ENCODE measurements around the gene HEATR1.
"Not testable (repeated sequence)": the region's sequence is repeated elsewhere in the genome, so short reads cannot be mapped to it uniquely, and the experiment has no call there.

Gene HEATR1

DNA sequence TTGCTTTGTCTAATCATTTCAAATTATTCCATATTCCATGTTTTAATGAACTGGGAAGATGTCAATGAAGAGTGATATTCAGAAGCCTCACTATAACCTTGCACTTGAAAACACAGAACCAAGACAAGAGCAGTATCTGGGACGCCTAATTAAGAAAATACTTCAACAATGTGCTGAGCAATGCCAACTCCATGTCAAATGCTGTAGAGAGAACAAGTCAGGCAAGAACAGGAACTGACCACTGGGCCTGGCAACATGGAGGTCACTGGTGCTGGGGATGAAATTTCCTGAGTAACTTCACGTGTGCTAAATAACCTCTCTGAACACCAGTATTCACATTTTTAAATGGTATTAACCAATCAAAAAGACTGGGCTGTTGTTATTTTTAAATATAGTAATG is 22.8 kb downstream of the HEATR1 start:
- Histone ChIP-seq H3K4me1 (ENCODE audit: control insufficient read depth in 1 of 2, insufficient read depth in 2 of 2, low read length in 2 of 2) (no peaks in the 10 kb centered on the region), H3K27ac (ENCODE audit: low read length) (no peak overlapping the region), H3K36me3 (ENCODE audit: control insufficient read depth in 1 of 2, insufficient read depth in 2 of 2, low read length in 2 of 2) (peaks cover 48 to 73% of the 10 kb centered on the region in 2 donors), H3K9me3 (ENCODE audit: control insufficient read depth in 1 of 2, low read length in 2 of 2) (no peaks in the 10 kb centered on the region), H3K27me3 (ENCODE audit: low read depth, low read length) (no peaks in the 10 kb centered on the region), H3K4me3 (ENCODE audit: low read depth in 1 of 2, low read length in 2 of 2) (no peak overlapping the region)

DNA sequence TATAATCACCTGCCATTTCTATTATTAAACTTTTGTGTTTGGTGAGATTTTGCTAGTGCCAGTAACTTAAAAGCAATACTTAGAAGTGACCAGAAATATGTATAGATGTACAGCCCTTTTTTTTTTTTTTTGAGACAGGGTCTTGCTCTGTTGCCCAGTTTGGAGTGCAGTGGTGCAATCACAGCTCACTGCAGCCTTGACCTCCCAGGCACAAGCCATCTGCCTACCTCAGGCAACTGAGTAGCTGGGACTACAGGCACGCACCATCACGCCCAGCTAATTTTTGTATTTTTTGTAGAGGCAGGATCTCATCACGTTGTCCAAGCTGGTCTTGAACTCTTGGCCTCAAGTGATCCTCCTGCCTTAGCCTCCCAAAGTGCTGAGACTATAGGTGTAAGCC is 23.9 kb downstream of the HEATR1 start:
- peaks cover 48 to 73% of the 10 kb centered on the region in 2 donors for H3K36me3 ChIP-seq (ENCODE audit: control insufficient read depth in 1 of 2, insufficient read depth in 2 of 2, low read length in 2 of 2)
- not testable (repeated sequence) for H3K27ac ChIP-seq (ENCODE audit: low read length); H3K27me3 ChIP-seq (ENCODE audit: low read depth, low read length); H3K9me3 ChIP-seq (ENCODE audit: control insufficient read depth in 1 of 2, low read length in 2 of 2); H3K4me1 ChIP-seq (ENCODE audit: control insufficient read depth in 1 of 2, insufficient read depth in 2 of 2, low read length in 2 of 2); H3K4me3 ChIP-seq (ENCODE audit: low read depth in 1 of 2, low read length in 2 of 2)

DNA sequence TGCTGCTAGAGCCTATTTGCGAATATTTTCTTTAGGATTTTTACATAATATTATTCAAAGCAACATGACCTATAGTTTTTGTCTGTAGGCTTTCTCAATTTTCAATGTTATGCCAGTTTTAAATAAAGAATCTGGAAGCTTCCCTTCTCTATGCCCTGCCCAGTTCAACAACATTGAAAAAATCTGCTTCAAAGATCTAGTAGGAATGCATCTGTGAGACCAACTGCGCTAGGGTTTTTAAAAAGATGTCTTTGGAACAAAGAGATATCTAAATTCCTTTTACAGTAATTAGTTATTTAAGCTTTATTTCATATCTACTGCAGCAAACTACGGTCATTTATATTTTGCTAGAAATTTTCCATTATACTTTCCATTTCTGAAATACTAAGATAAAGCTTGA is 25.7 kb downstream of the HEATR1 start:
- H3K36me3 ChIP-seq (ENCODE audit: control insufficient read depth in 1 of 2, insufficient read depth in 2 of 2, low read length in 2 of 2) = peaks cover 37 to 68% of the 10 kb centered on the region in 2 donors
- H3K4me1 ChIP-seq (ENCODE audit: control insufficient read depth in 1 of 2, insufficient read depth in 2 of 2, low read length in 2 of 2) = no peaks in the 10 kb centered on the region
- H3K27me3 ChIP-seq (ENCODE audit: low read depth, low read length) = no peaks in the 10 kb centered on the region
- no peak overlapping the region for H3K4me3 ChIP-seq (ENCODE audit: low read depth in 1 of 2, low read length in 2 of 2)
- H3K9me3 ChIP-seq (ENCODE audit: control insufficient read depth in 1 of 2, low read length in 2 of 2) = no peaks in the 10 kb centered on the region
- no peak overlapping the region for H3K27ac ChIP-seq (ENCODE audit: low read length)

DNA sequence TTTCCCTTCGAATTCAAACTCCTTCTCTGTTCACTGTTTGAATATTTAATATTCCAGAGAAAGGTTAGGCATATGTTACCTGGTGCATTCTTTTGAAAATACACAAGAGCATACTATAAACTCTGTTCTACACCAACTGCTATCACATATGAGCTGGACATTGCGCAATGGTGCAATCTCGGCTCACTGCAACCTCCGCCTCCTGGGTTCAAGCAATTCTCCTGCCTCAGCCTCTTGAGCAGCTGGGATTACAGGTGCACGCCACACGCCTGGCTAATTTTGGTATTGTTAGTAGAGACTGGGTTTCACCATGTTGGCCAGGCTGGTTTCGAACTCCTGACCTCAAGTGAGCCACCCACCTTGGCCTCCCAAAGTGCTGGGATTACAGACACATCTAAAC is 27.3 kb downstream of the HEATR1 start:
- H3K27ac ChIP-seq (ENCODE audit: low read length); H3K4me3 ChIP-seq (ENCODE audit: low read depth in 1 of 2, low read length in 2 of 2); H3K9me3 ChIP-seq (ENCODE audit: control insufficient read depth in 1 of 2, low read length in 2 of 2); H3K27me3 ChIP-seq (ENCODE audit: low read depth, low read length); H3K4me1 ChIP-seq (ENCODE audit: control insufficient read depth in 1 of 2, insufficient read depth in 2 of 2, low read length in 2 of 2): not testable (repeated sequence)
- peaks cover 42 to 68% of the 10 kb centered on the region in 2 donors for H3K36me3 ChIP-seq (ENCODE audit: control insufficient read depth in 1 of 2, insufficient read depth in 2 of 2, low read length in 2 of 2)

DNA sequence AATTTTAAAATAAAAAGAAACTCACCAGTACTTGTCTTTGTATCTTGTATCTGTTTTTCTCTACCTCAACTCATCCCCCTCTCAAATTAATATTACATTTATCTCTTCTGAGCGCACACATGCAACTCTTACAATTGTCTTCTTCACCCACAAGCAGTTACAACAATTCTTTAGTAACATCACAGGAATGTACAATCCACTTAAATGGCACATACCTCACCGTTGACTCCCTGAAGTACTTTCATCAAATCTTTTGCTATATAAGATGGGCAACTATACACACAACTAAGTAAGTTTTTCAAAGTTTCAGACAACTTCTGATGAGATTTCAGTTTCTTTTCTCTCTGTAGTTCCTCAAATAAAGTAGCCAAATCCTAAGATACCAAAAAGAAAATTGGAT is 28.3 kb downstream of the HEATR1 start:
- H3K36me3 ChIP-seq (ENCODE audit: control insufficient read depth in 1 of 2, insufficient read depth in 2 of 2, low read length in 2 of 2) = peaks cover 44 to 67% of the 10 kb centered on the region in 2 donors
- H3K9me3 ChIP-seq (ENCODE audit: control insufficient read depth in 1 of 2, low read length in 2 of 2) = no peaks in the 10 kb centered on the region
- no peaks in the 10 kb centered on the region for H3K4me1 ChIP-seq (ENCODE audit: control insufficient read depth in 1 of 2, insufficient read depth in 2 of 2, low read length in 2 of 2)
- no peak overlapping the region for H3K4me3 ChIP-seq (ENCODE audit: low read depth in 1 of 2, low read length in 2 of 2)
- H3K27ac ChIP-seq (ENCODE audit: low read length) = no peak overlapping the region
- H3K27me3 ChIP-seq (ENCODE audit: low read depth, low read length) = no peaks in the 10 kb centered on the region

DNA sequence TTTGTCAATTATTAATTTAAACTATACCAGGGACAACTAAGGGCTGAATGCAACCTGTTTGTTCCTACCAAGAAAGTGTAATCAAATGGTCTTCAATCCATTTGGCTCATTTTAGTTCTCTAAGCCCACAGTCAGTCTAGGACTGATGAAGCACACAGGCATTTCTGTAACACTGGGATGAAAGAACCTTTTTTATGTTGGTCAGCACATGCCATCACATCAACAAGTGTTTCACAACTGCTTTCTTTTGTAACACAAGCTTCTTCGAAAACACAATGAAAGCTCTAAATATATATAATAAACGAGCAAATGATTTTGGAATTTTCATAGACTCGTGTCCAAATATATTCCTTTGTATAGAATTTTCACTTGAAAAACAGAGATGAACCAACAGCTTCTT is 28.8 kb downstream of the HEATR1 start:
- Histone ChIP-seq H3K27me3 (ENCODE audit: low read depth, low read length) (no peaks in the 10 kb centered on the region), H3K4me3 (ENCODE audit: low read depth in 1 of 2, low read length in 2 of 2) (no peak overlapping the region), H3K27ac (ENCODE audit: low read length) (no peak overlapping the region), H3K36me3 (ENCODE audit: control insufficient read depth in 1 of 2, insufficient read depth in 2 of 2, low read length in 2 of 2) (peaks cover 47 to 69% of the 10 kb centered on the region in 2 donors), H3K4me1 (ENCODE audit: control insufficient read depth in 1 of 2, insufficient read depth in 2 of 2, low read length in 2 of 2) (no peaks in the 10 kb centered on the region), H3K9me3 (ENCODE audit: control insufficient read depth in 1 of 2, low read length in 2 of 2) (no peaks in the 10 kb centered on the region)

DNA sequence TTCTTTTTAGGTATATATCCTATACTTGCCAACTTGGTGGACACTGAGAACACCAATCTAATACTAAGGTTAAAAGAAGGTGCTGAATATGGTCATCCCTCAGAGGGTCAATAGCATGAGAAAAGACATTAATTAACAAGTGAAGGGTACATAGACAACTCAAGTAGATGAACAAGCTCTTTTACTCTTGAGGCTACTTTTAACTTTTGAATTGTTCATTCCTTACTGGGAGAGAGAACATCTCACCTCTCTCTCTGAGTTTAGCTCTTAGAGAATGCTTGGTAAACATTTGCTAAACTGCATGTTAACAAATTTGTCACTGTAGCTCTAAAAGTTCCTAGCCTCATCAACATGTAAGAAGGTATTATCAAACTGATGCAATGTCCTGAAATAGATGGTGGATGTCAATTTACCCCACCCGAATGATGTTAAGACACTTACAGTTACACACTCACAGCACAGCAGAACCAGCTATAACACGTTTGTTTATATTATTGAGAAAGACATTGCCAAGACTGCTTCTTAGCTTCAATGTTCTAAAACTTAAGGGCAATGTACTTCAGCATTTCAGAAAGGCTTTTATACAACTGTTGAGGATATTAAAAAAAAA is 35.9 kb downstream of the HEATR1 start:
- no peaks in the 10 kb centered on the region for H3K27me3 ChIP-seq (ENCODE audit: low read depth, low read length)
- no peaks in the 10 kb centered on the region for H3K4me1 ChIP-seq (ENCODE audit: control insufficient read depth in 1 of 2, insufficient read depth in 2 of 2, low read length in 2 of 2)
- no peak overlapping the region for H3K4me3 ChIP-seq (ENCODE audit: low read depth in 1 of 2, low read length in 2 of 2)
- H3K36me3 ChIP-seq (ENCODE audit: control insufficient read depth in 1 of 2, insufficient read depth in 2 of 2, low read length in 2 of 2) = peaks cover 68 to 81% of the 10 kb centered on the region in 2 donors
- H3K9me3 ChIP-seq (ENCODE audit: control insufficient read depth in 1 of 2, low read length in 2 of 2) = no peaks in the 10 kb centered on the region
- H3K27ac ChIP-seq (ENCODE audit: low read length) = no peak overlapping the region

DNA sequence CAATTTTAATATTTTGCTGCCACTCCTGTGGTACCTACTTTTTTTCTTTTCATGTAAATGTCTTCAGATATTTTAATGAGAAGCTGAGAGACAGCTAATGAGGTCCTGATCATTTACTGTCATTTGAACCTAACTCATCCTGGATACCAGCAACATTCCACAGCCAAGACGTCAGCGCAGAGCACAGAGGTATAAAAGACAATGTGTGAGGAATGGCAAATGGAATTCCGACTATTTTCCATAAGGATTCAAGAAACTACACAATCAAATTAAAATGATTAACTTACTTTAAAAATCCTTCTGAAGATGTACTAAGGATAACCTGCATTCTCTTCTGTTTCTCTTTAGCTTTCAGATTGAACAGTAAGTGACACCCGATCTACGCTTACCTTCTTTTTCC is 38.8 kb downstream of the HEATR1 start:
- H3K4me3 ChIP-seq (ENCODE audit: low read depth in 1 of 2, low read length in 2 of 2) = no peak overlapping the region
- no peaks in the 10 kb centered on the region for H3K27me3 ChIP-seq (ENCODE audit: low read depth, low read length)
- H3K36me3 ChIP-seq (ENCODE audit: control insufficient read depth in 1 of 2, insufficient read depth in 2 of 2, low read length in 2 of 2) = peaks cover 48 to 74% of the 10 kb centered on the region in 2 donors
- no peaks in the 10 kb centered on the region for H3K9me3 ChIP-seq (ENCODE audit: control insufficient read depth in 1 of 2, low read length in 2 of 2)
- H3K4me1 ChIP-seq (ENCODE audit: control insufficient read depth in 1 of 2, insufficient read depth in 2 of 2, low read length in 2 of 2) = no peaks in the 10 kb centered on the region
- H3K27ac ChIP-seq (ENCODE audit: low read length) = no peak overlapping the region

DNA sequence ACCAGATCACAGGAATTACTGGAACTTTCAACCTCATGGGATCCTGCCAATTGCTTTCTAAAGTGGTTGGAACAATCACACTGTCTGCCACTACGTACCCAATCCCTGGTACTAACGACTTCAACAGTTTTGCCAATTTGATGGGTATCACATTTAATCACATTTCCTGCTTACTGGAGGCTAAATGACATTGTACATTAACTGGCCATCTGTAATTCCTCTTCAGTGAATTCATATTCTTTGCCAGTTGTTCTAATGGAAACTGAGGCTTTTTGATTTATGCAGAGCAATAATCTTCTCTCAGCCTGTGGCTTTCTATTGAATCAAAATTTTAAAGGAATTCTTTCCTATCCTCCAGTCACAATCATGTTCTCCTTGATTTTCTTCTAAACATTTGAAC is 42.3 kb downstream of the HEATR1 start:
- peaks cover 51 to 83% of the 10 kb centered on the region in 2 donors for H3K36me3 ChIP-seq (ENCODE audit: control insufficient read depth in 1 of 2, insufficient read depth in 2 of 2, low read length in 2 of 2)
- H3K4me1 ChIP-seq (ENCODE audit: control insufficient read depth in 1 of 2, insufficient read depth in 2 of 2, low read length in 2 of 2) = no peaks in the 10 kb centered on the region
- H3K27me3 ChIP-seq (ENCODE audit: low read depth, low read length) = no peaks in the 10 kb centered on the region
- H3K4me3 ChIP-seq (ENCODE audit: low read depth in 1 of 2, low read length in 2 of 2) = no peak overlapping the region
- H3K27ac ChIP-seq (ENCODE audit: low read length) = no peak overlapping the region
- H3K9me3 ChIP-seq (ENCODE audit: control insufficient read depth in 1 of 2, low read length in 2 of 2) = no peaks in the 10 kb centered on the region

DNA sequence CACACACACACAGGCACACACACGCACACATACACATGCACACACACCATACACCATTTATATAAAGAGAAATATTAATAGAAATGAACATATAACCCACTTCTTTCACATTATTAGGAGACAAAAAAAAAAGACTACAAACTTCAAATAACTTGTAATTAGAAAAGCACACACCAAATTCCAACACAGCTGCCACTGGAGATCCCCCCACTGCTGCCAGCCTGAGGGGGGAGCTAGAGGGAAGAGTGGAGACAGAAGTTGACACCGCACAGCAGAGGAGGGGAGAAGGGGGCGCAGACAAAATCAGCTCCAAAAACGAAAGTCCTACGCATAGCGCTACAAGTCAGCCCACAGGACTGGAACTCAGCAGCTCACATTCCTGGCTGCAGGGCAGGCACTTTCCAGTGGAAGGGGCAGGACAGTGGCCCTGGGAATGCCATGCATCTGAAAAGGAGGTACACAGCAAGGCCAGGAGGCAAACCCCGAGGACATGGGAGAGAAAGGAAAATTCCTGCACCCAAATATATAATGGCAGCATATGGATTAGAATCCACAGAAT is 44.0 kb downstream of the HEATR1 start:
- Histone ChIP-seq H3K4me1 (ENCODE audit: control insufficient read depth in 1 of 2, insufficient read depth in 2 of 2, low read length in 2 of 2) (no peaks in the 10 kb centered on the region), H3K27ac (ENCODE audit: low read length) (no peak overlapping the region), H3K27me3 (ENCODE audit: low read depth, low read length) (no peaks in the 10 kb centered on the region), H3K36me3 (ENCODE audit: control insufficient read depth in 1 of 2, insufficient read depth in 2 of 2, low read length in 2 of 2) (peaks cover 53 to 83% of the 10 kb centered on the region in 2 donors), H3K9me3 (ENCODE audit: control insufficient read depth in 1 of 2, low read length in 2 of 2) (no peaks in the 10 kb centered on the region), H3K4me3 (ENCODE audit: low read depth in 1 of 2, low read length in 2 of 2) (no peak overlapping the region)

DNA sequence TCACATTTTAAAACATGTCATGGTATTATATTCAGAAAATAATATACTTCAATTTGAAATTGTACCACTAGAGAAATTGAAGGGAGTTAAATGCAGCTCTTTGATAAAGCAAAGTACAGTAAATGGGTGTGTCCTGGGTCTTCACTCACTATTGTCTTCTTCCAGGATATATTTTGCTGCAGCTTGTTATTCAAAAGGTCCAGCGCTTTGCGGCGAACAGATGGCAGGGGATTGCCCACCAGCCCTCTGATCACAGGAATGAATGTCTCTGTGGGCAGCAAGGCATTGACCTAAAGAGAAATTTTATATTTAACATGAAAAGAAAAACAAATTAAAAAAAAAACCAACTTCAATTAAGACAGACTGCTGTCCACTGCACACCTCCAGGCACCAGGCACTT is 45.5 kb downstream of the HEATR1 start:
- H3K27me3 ChIP-seq (ENCODE audit: low read depth, low read length) = no peaks in the 10 kb centered on the region
- H3K4me1 ChIP-seq (ENCODE audit: control insufficient read depth in 1 of 2, insufficient read depth in 2 of 2, low read length in 2 of 2) = no peaks in the 10 kb centered on the region
- no peak overlapping the region for H3K27ac ChIP-seq (ENCODE audit: low read length)
- peaks cover 50 to 80% of the 10 kb centered on the region in 2 donors for H3K36me3 ChIP-seq (ENCODE audit: control insufficient read depth in 1 of 2, insufficient read depth in 2 of 2, low read length in 2 of 2)
- no peaks in the 10 kb centered on the region for H3K9me3 ChIP-seq (ENCODE audit: control insufficient read depth in 1 of 2, low read length in 2 of 2)
- H3K4me3 ChIP-seq (ENCODE audit: low read depth in 1 of 2, low read length in 2 of 2) = no peak overlapping the region

DNA sequence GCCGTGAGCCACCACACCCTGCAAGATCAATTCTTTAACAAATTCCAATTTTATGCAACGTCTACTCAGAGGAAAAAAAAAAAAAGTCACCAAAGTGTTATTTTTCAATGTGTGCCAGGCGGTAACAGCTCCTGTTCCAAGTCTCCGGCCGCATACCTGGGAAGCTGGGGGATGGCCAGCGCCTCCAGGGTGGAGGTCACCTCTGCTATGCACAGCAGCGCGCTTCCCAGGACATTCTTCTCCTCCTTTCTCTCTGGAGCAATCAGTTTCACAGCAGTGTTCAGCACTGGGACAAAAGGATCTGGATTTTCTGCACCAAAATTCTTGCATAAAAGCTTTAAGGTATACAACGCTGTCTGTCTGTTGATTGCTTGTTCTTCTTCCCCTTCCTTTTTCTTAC is 46.2 kb downstream of the HEATR1 start:
- Histone ChIP-seq H3K4me3 (ENCODE audit: low read depth in 1 of 2, low read length in 2 of 2) (no peak overlapping the region), H3K4me1 (ENCODE audit: control insufficient read depth in 1 of 2, insufficient read depth in 2 of 2, low read length in 2 of 2) (no peaks in the 10 kb centered on the region), H3K27ac (ENCODE audit: low read length) (no peak overlapping the region), H3K27me3 (ENCODE audit: low read depth, low read length) (no peaks in the 10 kb centered on the region), H3K36me3 (ENCODE audit: control insufficient read depth in 1 of 2, insufficient read depth in 2 of 2, low read length in 2 of 2) (peaks cover 58 to 76% of the 10 kb centered on the region in 2 donors), H3K9me3 (ENCODE audit: control insufficient read depth in 1 of 2, low read length in 2 of 2) (no peaks in the 10 kb centered on the region)

All from muscle layer of duodenum (tissue), 2 donors.